ENCODE results near the gene MATN1.
"Not testable (repeated sequence)": the region's sequence is repeated elsewhere in the genome, so short reads cannot be mapped to it uniquely, and the experiment has no call there.

DNA sequence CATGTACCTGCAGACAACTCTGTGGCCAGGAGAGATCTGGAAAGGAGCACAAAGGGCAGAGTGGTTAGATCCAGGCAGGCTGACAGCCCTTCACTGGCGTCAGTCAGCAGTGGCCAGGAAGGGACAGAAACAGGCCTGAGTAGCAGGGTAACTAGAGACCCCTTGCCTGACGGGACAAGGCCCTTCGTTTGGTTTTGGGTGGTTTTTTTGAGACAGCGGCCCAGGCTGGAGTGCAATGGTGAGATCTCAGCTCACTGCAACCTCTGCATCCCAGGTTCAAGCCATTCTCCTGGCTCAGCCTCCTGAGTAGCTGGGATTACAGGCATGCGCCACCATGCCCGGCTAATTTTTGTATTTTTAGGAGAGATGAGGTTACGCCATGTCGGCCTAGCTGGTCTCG lies 34.9 kb downstream of the MATN1 start:
- TF ChIP-seq SP1, SIN3A (IDR thresholded peaks at IDR 0.05; ENCODE audit: low read depth): not testable (repeated sequence)
- TF ChIP-seq, protein P1, sequence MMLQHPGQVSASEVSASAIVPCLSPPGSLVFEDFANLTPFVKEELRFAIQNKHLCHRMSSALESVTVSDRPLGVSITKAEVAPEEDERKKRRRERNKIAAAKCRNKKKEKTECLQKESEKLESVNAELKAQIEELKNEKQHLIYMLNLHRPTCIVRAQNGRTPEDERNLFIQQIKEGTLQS (IDR thresholded peaks at IDR 0.05) = not testable (repeated sequence)
